Left lung (tissue), 14 donors: Measurements from ENCODE around the gene TMEM126B. TPM values are rescaled to one million over a fixed set of nuclear protein-coding genes. Genes with fewer than 3 reads are reported as not detected.

Experiments used
- ATAC-seq: fragments of 200-7000 bp; cut with Tn5 transposase; one replicate; pipeline ENCODE4 v1.9.1; 2020; ENCODE audit warnings: moderate library complexity
- DNase-seq, 4 donors: peaks; one replicate each; pipeline ENCODE4 v3.0.0-alpha.2; 2013 to 2020
- H3K27ac ChIP-seq, 2 donors: fragments of 200-600 bp; sonication (generic) in 1 of 2; one replicate each; pipeline versions ENCODE4 v1.5.0 to v1.8.0; 2020 to 2021
- H3K27me3 ChIP-seq, 2 donors: fragments of 200-600 bp; sonication (generic) in 1 of 2; one replicate each; pipeline versions ENCODE4 v1.5.0 to v1.8.0; 2020 to 2021
- H3K36me3 ChIP-seq, 2 donors: fragments of 200-600 bp; sonication (generic) in 1 of 2; one replicate each; pipeline versions ENCODE4 v1.5.0 to v1.8.0; 2020 to 2021
- H3K4me1 ChIP-seq, 2 donors: fragments of 200-600 bp; one replicate each; pipeline ENCODE4 v1.8.0; 2021
- H3K4me3 ChIP-seq, 2 donors: fragments of 200-600 bp; sonication (generic) in 1 of 2; one replicate each; pipeline versions ENCODE4 v1.5.0 to v1.8.0; 2020 to 2021; ENCODE audit warnings: mild to moderate bottlenecking in 1 of 2
- H3K9me3 ChIP-seq, 2 donors: fragments of 200-600 bp; sonication (generic) in 1 of 2; one replicate each; pipeline versions ENCODE4 v1.5.0 to v1.8.0; 2020 to 2021
- CTCF ChIP-seq, 2 donors: fragments of 200-600 bp; sonication (generic) in 1 of 2; IDR thresholded peaks; one replicate each; pipeline versions ENCODE4 v1.5.0 to v1.8.0; 2021; ENCODE audit warnings: antibody characterized with exemption in 2 of 2
- intact Hi-C, 2 donors: fragments of 100-400 bp; cut with DNase I; formaldehyde crosslinking; loops; one replicate each; pipeline versions ENCODE4 v1.11.2 to v1.14.2; 2022
- long read RNA-seq, 12 donors: library from polyadenylated mRNA in 2 of 12; unstranded in 2 of 12; transcript quantifications; one replicate each; pipeline ENCODE4 v2.0.0 and lab custom pipeline, GENCODE V29; 2019 to 2026
- polyA plus RNA-seq, 6 donors: library from polyadenylated mRNA; unstranded; fragments of 120-200 nt; gene quantifications; one replicate each; pipeline ENCODE4 v1.2.1, GENCODE V29; 2013; ENCODE audit not compliant: insufficient read length in 6 of 6
- total RNA-seq, 2 donors: library from RNA; stranded (reverse); fragmentation: NEBNext Ultra II Directional; extraction: Animal tissue kit (Norgen Biotek cat#: 25700); gene quantifications; one replicate each; pipeline ENCODE4 v1.2.1, GENCODE V29; 2021
- donor health status: DM: no; HTN: yes; CAD: no.
- donor health status: DM: no; HTN: no; CAD: no.

TMEM126B gene
- total RNA-seq (10 to 100 TPM; 50.8 to 61.3 TPM), polyA plus RNA-seq (10 to 100 TPM; 52.6 to 61.0 (median 56.6) TPM)
- long read RNA-seq, donor 1, transcript TMEM126B-201 (5 exons, 989 nt), result major isoform, 24 of 55 reads
- long read RNA-seq, donor 1, transcript TMEM126B-202 (6 exons, 1,210 nt), result minor isoform, 14 of 55 reads
- long read RNA-seq, donor 1, partial matches to known transcripts, result 8 of 55 reads
- long read RNA-seq, donor 1, other reads (novel, unspliced or antisense), result 0 of 55 reads
- long read RNA-seq, donor 2, transcript TMEM126B-202 (6 exons, 1,210 nt), result minor isoform, 14 of 38 reads
- long read RNA-seq, donor 2, transcript TMEM126B-201 (5 exons, 989 nt), result major isoform, 19 of 38 reads
- long read RNA-seq, donor 2, partial matches to known transcripts, result 0 of 38 reads
- long read RNA-seq, donor 2, other reads (novel, unspliced or antisense), result 0 of 38 reads
- long read RNA-seq, donor 3, transcript TMEM126B-202 (6 exons, 1,210 nt), result minor isoform, 13 of 34 reads
- long read RNA-seq, donor 3, transcript TMEM126B-201 (5 exons, 989 nt), result major isoform, 14 of 34 reads
- long read RNA-seq, donor 3, partial matches to known transcripts, result 0 of 34 reads
- long read RNA-seq, donor 3, other reads (novel, unspliced or antisense), result 0 of 34 reads
- long read RNA-seq, donor 4, transcript TMEM126B-201 (5 exons, 989 nt), result major isoform, 28 of 40 reads
- long read RNA-seq, donor 4, transcript TMEM126B-202 (6 exons, 1,210 nt), result minor isoform, 6 of 40 reads
- long read RNA-seq, donor 4, partial matches to known transcripts, result 2 of 40 reads
- long read RNA-seq, donor 4, other reads (novel, unspliced or antisense), result 2 of 40 reads
- long read RNA-seq, donor 5, transcript TMEM126B-201 (5 exons, 989 nt), result major isoform, 17 of 27 reads
- long read RNA-seq, donor 5, transcript TMEM126B-202 (6 exons, 1,210 nt), result minor isoform, 9 of 27 reads
- long read RNA-seq, donor 5, partial matches to known transcripts, result 0 of 27 reads
- long read RNA-seq, donor 5, other reads (novel, unspliced or antisense), result 0 of 27 reads
- long read RNA-seq, donor 6, transcript TMEM126B-202 (6 exons, 1,210 nt), result major isoform, 23 of 53 reads
- long read RNA-seq, donor 6, transcript TMEM126B-201 (5 exons, 989 nt), result major isoform, 23 of 53 reads
- long read RNA-seq, donor 6, partial matches to known transcripts, result 0 of 53 reads
- long read RNA-seq, donor 6, other reads (novel, unspliced or antisense), result 0 of 53 reads
- long read RNA-seq, donor 7, transcript TMEM126B-201 (5 exons, 989 nt), result minor isoform, 5 of 16 reads
- long read RNA-seq, donor 7, transcript TMEM126B-211 (4 exons, 1,273 nt), result major isoform, 6 of 16 reads
- long read RNA-seq, donor 7, partial matches to known transcripts, result 0 of 16 reads
- long read RNA-seq, donor 7, other reads (novel, unspliced or antisense), result 0 of 16 reads
- long read RNA-seq, donor 8, partial matches to known transcripts, result 0 of 11 reads
- long read RNA-seq, donor 8, other reads (novel, unspliced or antisense), result 0 of 11 reads
- long read RNA-seq, donor 9, result 0 reads
- long read RNA-seq, donor 10, transcript TMEM126B-202 (6 exons, 1,210 nt), result major isoform, 14 of 37 reads
- long read RNA-seq, donor 10, transcript TMEM126B-201 (5 exons, 989 nt), result major isoform, 14 of 37 reads
- long read RNA-seq, donor 10, partial matches to known transcripts, result 0 of 37 reads
- long read RNA-seq, donor 10, other reads (novel, unspliced or antisense), result 3 of 37 reads
- long read RNA-seq, donor 11, transcript TMEM126B-211 (4 exons, 1,273 nt), result minor isoform, 5 of 55 reads
- long read RNA-seq, donor 11, transcript TMEM126B-203 (4 exons, 853 nt), result minor isoform, 5 of 55 reads
- long read RNA-seq, donor 11, transcript TMEM126B-201 (5 exons, 989 nt), result major isoform, 26 of 55 reads
- long read RNA-seq, donor 11, transcript TMEM126B-202 (6 exons, 1,210 nt), result minor isoform, 12 of 55 reads
- long read RNA-seq, donor 11, partial matches to known transcripts, result 5 of 55 reads
- long read RNA-seq, donor 11, other reads (novel, unspliced or antisense), result 0 of 55 reads
- long read RNA-seq, donor 12, transcript TMEM126B-211 (4 exons, 1,273 nt), result minor isoform, 5 of 26 reads
- long read RNA-seq, donor 12, transcript TMEM126B-201 (5 exons, 989 nt), result major isoform, 9 of 26 reads
- long read RNA-seq, donor 12, partial matches to known transcripts, result 5 of 26 reads
- long read RNA-seq, donor 12, other reads (novel, unspliced or antisense), result 0 of 26 reads

GRCh38 chr11:85627998-85628770 lies at the start of gene TMEM126B:
Gene TMEM126B, plus strand, starts transcription at chr11:85628593. Its CDS starts 15 bp downstream, at chr11:85628608.
- peak; percentile 94 to 98 (median 98) for DNase-seq
- Histone ChIP-seq H3K4me3 (peak within 1 kb of the TSS; percentile 58 to 67), H3K9me3 (no peaks in the 10 kb centered on the region), H3K4me1 (peaks cover 12 to 34% of the 10 kb centered on the region in 2 donors), H3K27ac (peak within 1 kb of the TSS; percentile 90 to 95), H3K27me3 (no peaks in the 10 kb centered on the region), H3K36me3 (peaks cover 0 to 14% of the 10 kb centered on the region in 2 donors)
- peak; percentile 98 for ATAC-seq
- intact Hi-C loops, result no loop called here
- TF ChIP-seq CTCF (IDR thresholded peaks at IDR 0.05), result no peak

- no peak for ATAC-seq
- intact Hi-C loops, result no loop called here
- H3K9me3 ChIP-seq, result peaks cover 0 to 11% of the 10 kb centered on the region in 2 donors
Measured at GRCh38 chr11:85582111-85582510, 46.3 kb upstream of the TMEM126B start.

GRCh38 chr11:85589373-85589772 lies 39.0 kb upstream of the TMEM126B start:
- no peak overlapping the region for H3K4me3 ChIP-seq
- no peaks in the 10 kb centered on the region for H3K4me1 ChIP-seq
- H3K27me3 ChIP-seq, result no peaks in the 10 kb centered on the region
- intact Hi-C loops, result no loop called here
- H3K27ac ChIP-seq, result no peak overlapping the region
- no peaks in the 10 kb centered on the region for H3K9me3 ChIP-seq
- TF ChIP-seq CTCF (IDR thresholded peaks at IDR 0.05), result no peak
- ATAC-seq (no peak), DNase-seq (no peak)
- no peaks in the 10 kb centered on the region for H3K36me3 ChIP-seq

More at GRCh38 chr11:85582111-85582510, 46.3 kb upstream of the TMEM126B start:
- Histone ChIP-seq H3K4me1 (no peaks in the 10 kb centered on the region), H3K27ac (no peak overlapping the region), H3K4me3 (no peak overlapping the region), H3K36me3 (no peaks in the 10 kb centered on the region), H3K27me3 (no peaks in the 10 kb centered on the region)
- no peak for DNase-seq
- no peak for TF ChIP-seq CTCF (IDR thresholded peaks at IDR 0.05)
